IMR-90 (cell line): ENCODE results near the gene LRRC75A. TPM values are rescaled to one million over a fixed set of nuclear protein-coding genes. Genes with fewer than 3 reads are reported as not detected.

Experiments used
- ATAC-seq: fragments of 200-7000 bp; cut with Tn5 transposase; 2 replicates; pipeline ENCODE4 v1.9.1; 2020; ENCODE audit warnings: low read depth, mild to moderate bottlenecking, moderate library complexity
- BruUV-seq: library from RNA; stranded (reverse); fragments of 400-500 nt; replicated peaks from 2 replicates; lab custom pipeline; 2021; lab: Mats Ljungman, UMichigan
- CTCF ChIA-PET: fragments of 300-600 bp; formaldehyde crosslinking; extraction: SDS; loops from one replicate; lab custom pipeline; 2021; ENCODE audit warnings: antibody characterized with exemption; lab: Yijun Ruan, JAX
- POLR2A ChIA-PET: fragments of 300-600 bp; sonication (Branson Sonifier 250); formaldehyde crosslinking; loops from one replicate; lab custom pipeline; 2022; ENCODE audit warnings: antibody characterized with exemption; ENCODE audit not compliant: unreplicated experiment; lab: Charles Lee
- DNase-seq: peaks from one replicate; pipeline ENCODE4 v3.0.0; 2013
- H2AFZ ChIP-seq: replicated peaks from 2 replicates; pipeline ENCODE3; 2013; ENCODE audit warnings: low read length, mild to moderate bottlenecking; ENCODE audit not compliant: poor library complexity
- H2AK5ac ChIP-seq: 2 replicates; pipeline ENCODE4 v1.6.1; 2013; ENCODE audit warnings: low read depth, low read length, inconsistent platforms
- H2AK9ac ChIP-seq: replicated peaks from 2 replicates; pipeline ENCODE3; 2013; ENCODE audit warnings: mild to moderate bottlenecking, low read depth, low read length, moderate library complexity; ENCODE audit not compliant: poor library complexity
- H2BK120ac ChIP-seq: 2 replicates; pipeline ENCODE4 v1.6.1; 2013; ENCODE audit warnings: low read depth, low read length, inconsistent platforms
- H2BK15ac ChIP-seq: 3 replicates; pipeline ENCODE4 v1.6.1; 2013; ENCODE audit warnings: low read depth, low read length, inconsistent platforms
- H2BK20ac ChIP-seq: 2 replicates; pipeline ENCODE4 v1.6.1; 2013; ENCODE audit warnings: low read depth, mild to moderate bottlenecking, inconsistent platforms, low read length, moderate library complexity
- H2BK5ac ChIP-seq: 2 replicates; pipeline ENCODE4 v1.6.1; 2013; ENCODE audit warnings: mild to moderate bottlenecking, low read depth, low read length, inconsistent platforms; ENCODE audit not compliant: poor library complexity, severe bottlenecking
- H3K14ac ChIP-seq: replicated peaks from 2 replicates; pipeline ENCODE4 v1.6.1; 2013; ENCODE audit warnings: low read depth, low read length, inconsistent platforms
- H3K18ac ChIP-seq: 2 replicates; pipeline ENCODE4 v1.6.1; 2013; ENCODE audit warnings: low read depth, low read length, control low read depth
- H3K23ac ChIP-seq: 2 replicates; pipeline ENCODE4 v1.6.1; 2013; ENCODE audit warnings: low read depth, low read length, inconsistent platforms
- H3K27ac ChIP-seq: 2 replicates; pipeline ENCODE4 v1.5.1; 2013; ENCODE audit warnings: mild to moderate bottlenecking, control low read depth, low read length; ENCODE audit not compliant: insufficient read depth
- H3K27me3 ChIP-seq: 2 replicates; pipeline ENCODE4 v1.6.1; 2013; ENCODE audit warnings: low read length; ENCODE audit not compliant: control insufficient read depth, insufficient read depth
- H3K36me3 ChIP-seq: 2 replicates; pipeline ENCODE4 v1.6.1; 2013; ENCODE audit warnings: low read length, mixed read lengths; ENCODE audit not compliant: control insufficient read depth, insufficient read depth
- H3K4ac ChIP-seq: 2 replicates; pipeline ENCODE4 v1.6.1; 2013; ENCODE audit warnings: low read depth, low read length, inconsistent platforms
- H3K4me1 ChIP-seq: 2 replicates; pipeline ENCODE4 v1.6.1; 2013; ENCODE audit warnings: low read length, mixed read lengths; ENCODE audit not compliant: control insufficient read depth, insufficient read depth
- H3K4me2 ChIP-seq: 2 replicates; pipeline ENCODE4 v1.6.1; 2013; ENCODE audit warnings: low read depth, mild to moderate bottlenecking, control low read depth, low read length, moderate library complexity
- H3K4me3 ChIP-seq: 2 replicates; pipeline ENCODE4 v1.5.1; 2013; ENCODE audit warnings: low read depth, mild to moderate bottlenecking, control low read depth, low read length, moderate library complexity; ENCODE audit not compliant: insufficient read depth
- H3K56ac ChIP-seq: 2 replicates; pipeline ENCODE4 v1.6.1; 2013; ENCODE audit warnings: low read length, inconsistent platforms; ENCODE audit not compliant: insufficient read depth; ENCODE audit errors: extremely low read depth
- H3K79me1 ChIP-seq, 2 experiments: 2 replicates each; pipeline ENCODE4 v1.6.1; 2013; ENCODE audit warnings: low read length in 2 of 2, inconsistent platforms in 1 of 2, low read depth in 1 of 2
- H3K9ac ChIP-seq: 2 replicates; pipeline ENCODE4 v1.6.1; 2013; ENCODE audit warnings: low read depth, low read length, control low read depth
- H3K9me1 ChIP-seq: 2 replicates; pipeline ENCODE4 v1.6.1; 2013; ENCODE audit warnings: low read length, inconsistent platforms; ENCODE audit not compliant: insufficient read depth
- H3K9me3 ChIP-seq: 2 replicates; pipeline ENCODE4 v1.6.1; 2013; ENCODE audit warnings: low read length; ENCODE audit not compliant: control insufficient read depth, insufficient read depth
- H4K20me1 ChIP-seq: 2 replicates; pipeline ENCODE4 v1.6.1; 2013; ENCODE audit warnings: low read length, inconsistent platforms; ENCODE audit not compliant: insufficient read depth
- H4K5ac ChIP-seq: 2 replicates; pipeline ENCODE4 v1.6.1; 2013; ENCODE audit warnings: mild to moderate bottlenecking, low read depth, low read length, control low read depth
- H4K8ac ChIP-seq, 2 experiments: 2 replicates each; pipeline ENCODE4 v1.6.1; 2013; ENCODE audit warnings: low read depth in 2 of 2, low read length in 2 of 2, control low read depth in 1 of 2, inconsistent platforms in 1 of 2
- H4K91ac ChIP-seq: 2 replicates; pipeline ENCODE4 v1.6.1; 2013; ENCODE audit warnings: low read depth, low read length, inconsistent platforms; ENCODE audit not compliant: insufficient read depth
- BHLHE40 ChIP-seq: fragments of 150-350 bp; IDR thresholded peaks from 2 replicates; pipeline ENCODE4 v1.6.1; 2016; ENCODE audit warnings: mild to moderate bottlenecking, low read depth, low read length
- MAZ ChIP-seq: IDR thresholded peaks from 2 replicates; pipeline ENCODE4 v1.6.1; 2012; ENCODE audit warnings: low read depth, mild to moderate bottlenecking, low read length, improper control_type of control experiment, moderate library complexity, borderline replicate concordance
- NFE2L2 ChIP-seq: fragments of 150-350 bp; IDR thresholded peaks from 2 replicates; pipeline ENCODE4 v1.6.1; 2016; ENCODE audit warnings: low read depth, mild to moderate bottlenecking, low read length
- POLR2A ChIP-seq: IDR thresholded peaks from 2 replicates; pipeline ENCODE4 v1.6.1; 2012; ENCODE audit warnings: mild to moderate bottlenecking, low read depth, low read length
- RAD21 ChIP-seq: IDR thresholded peaks from 2 replicates; pipeline ENCODE4 v1.6.1; 2012; ENCODE audit warnings: low read length, improper control_type of control experiment
- WGBS, 2 experiments: methylation state at CpG; one replicate each; pipeline versions ENCODE4 v1.1.5 to v1.1.7; 2013; ENCODE audit warnings: missing lambda C conversion rate in 2 of 2; ENCODE audit not compliant: insufficient read length in 1 of 2; ENCODE audit errors: extremely low coverage in 2 of 2; 5-methylcytosine and 5-hydroxymethylcytosine counted together
- dilution Hi-C: fragments of 300-500 bp; cut with HindIII; formaldehyde crosslinking; loops from one replicate; pipeline ENCODE4 v1.14.3; 2018; ENCODE audit warnings: low sequenced_read_pairs; ENCODE audit not compliant: unreplicated experiment
- in situ Hi-C: fragments of 300-500 bp; cut with MboI; formaldehyde crosslinking; loops from 3 replicates; pipeline ENCODE4 v1.14.3; 2019; ENCODE audit warnings: low sequenced_read_pairs, inconsistent platforms, mixed read lengths
- intact Hi-C: fragments of 100-400 bp; cut with micrococcal nuclease; formaldehyde crosslinking; loops from 2 replicates; pipeline ENCODE4 v1.10.0; 2022
- polyA plus RNA-seq, 3 experiments: library from polyadenylated mRNA; depleted of rRNA; stranded (reverse); fragments of >200 nt; gene quantifications; 2 replicates each; pipeline ENCODE4 v1.2.3, GENCODE V29; 2012; ENCODE audit warnings: low replicate concordance in 1 of 3
- total RNA-seq: library from RNA; depleted of rRNA; stranded (reverse); fragments of >200 nt; gene quantifications from 2 replicates; pipeline ENCODE4 v1.2.3, GENCODE V29; 2012

The LRRC75A gene
- total and polyA plus RNA-seq, 2 of the 4 experiments (the other 2 are of a cell fraction), result 0.72 to 1.0 TPM

- no peak overlapping the region for H2BK20ac ChIP-seq
- no CpG with 5 or more reads among the region's 1 CpG for WGBS, 2 experiments
- in situ Hi-C loops, result no loop called here
- no peak overlapping the region for H2BK5ac ChIP-seq
- no peak overlapping the region for H4K5ac ChIP-seq
- no peak overlapping the region; the same call in 1 of the 2 replicates for H3K23ac ChIP-seq
- no peaks in the 10 kb centered on the region for H3K79me1 ChIP-seq
- H3K9ac ChIP-seq, result no peak overlapping the region
- H2BK120ac ChIP-seq, result no peak overlapping the region
- H3K27me3 ChIP-seq, result peaks cover 5% of the 10 kb centered on the region
- H4K91ac ChIP-seq, result no peak overlapping the region
- H2BK15ac ChIP-seq, result no peak overlapping the region
- no peak overlapping the region for H2AFZ ChIP-seq
- no peaks in the 10 kb centered on the region for H3K36me3 ChIP-seq
- no peak overlapping the region for H3K18ac ChIP-seq
- ChIA-PET CTCF (no interaction called here), POLR2A (interaction anchor here (1.1 kb wide), 1 partner anchor 24 kb away, joined by 4 read pairs; no protein-coding TSS in a partner anchor)
- H3K9me1 ChIP-seq, result peaks cover 3% of the 10 kb centered on the region; the same call in 1 of the 2 replicates
- no peaks in the 10 kb centered on the region; the same call in none of the 2 replicates for H3K4me1 ChIP-seq
- H3K4me3 ChIP-seq, result no peak overlapping the region
- H2AK9ac ChIP-seq, result no peak overlapping the region
- H4K20me1 ChIP-seq, result no peaks in the 10 kb centered on the region
- no peak overlapping the region for H4K8ac ChIP-seq
- no TSS peak for BruUV-seq
- H3K56ac ChIP-seq, result no peak overlapping the region
- H3K9me3 ChIP-seq, result no peaks in the 10 kb centered on the region
- no peak for ATAC-seq
- DNase-seq, result no peak
- intact Hi-C loops, result no loop called here
- H3K4me2 ChIP-seq, result no peak overlapping the region
- H2AK5ac ChIP-seq, result no peak overlapping the region
- no peak overlapping the region for H3K27ac ChIP-seq
- no peak overlapping the region for H3K14ac ChIP-seq
- no peak for TF ChIP-seq BHLHE40
- no peak for TF ChIP-seq MAZ
- TF ChIP-seq POLR2A, result no peak
- no peak for TF ChIP-seq RAD21
- TF ChIP-seq NFE2L2, result no peak
- dilution Hi-C loops, result no loop called here
- H3K4ac ChIP-seq, result no peak overlapping the region
Observed at GRCh38 chr17:16511593-16511992, 19.6 kb upstream of the LRRC75A start.
